ENCODE results near the gene VWA5B1.
A peak's percentile ranks its signal among the peaks of the same experiment; 100 is the strongest.

Gene VWA5B1

GRCh38 chr1:20298626-20299025 is 8.0 kb downstream of the VWA5B1 start:
- H3K36me3 Mint-ChIP-seq, result no peaks in the 10 kb centered on the region
- H3K4me1 Mint-ChIP-seq, result no peaks in the 10 kb centered on the region
- no peak for ATAC-seq
- H3K27ac Mint-ChIP-seq, result no peak overlapping the region
- H3K9me3 Mint-ChIP-seq, result no peaks in the 10 kb centered on the region
- H3K4me3 Mint-ChIP-seq, result no peak overlapping the region
- peaks cover 30% of the 10 kb centered on the region for H3K27me3 Mint-ChIP-seq

DNA sequence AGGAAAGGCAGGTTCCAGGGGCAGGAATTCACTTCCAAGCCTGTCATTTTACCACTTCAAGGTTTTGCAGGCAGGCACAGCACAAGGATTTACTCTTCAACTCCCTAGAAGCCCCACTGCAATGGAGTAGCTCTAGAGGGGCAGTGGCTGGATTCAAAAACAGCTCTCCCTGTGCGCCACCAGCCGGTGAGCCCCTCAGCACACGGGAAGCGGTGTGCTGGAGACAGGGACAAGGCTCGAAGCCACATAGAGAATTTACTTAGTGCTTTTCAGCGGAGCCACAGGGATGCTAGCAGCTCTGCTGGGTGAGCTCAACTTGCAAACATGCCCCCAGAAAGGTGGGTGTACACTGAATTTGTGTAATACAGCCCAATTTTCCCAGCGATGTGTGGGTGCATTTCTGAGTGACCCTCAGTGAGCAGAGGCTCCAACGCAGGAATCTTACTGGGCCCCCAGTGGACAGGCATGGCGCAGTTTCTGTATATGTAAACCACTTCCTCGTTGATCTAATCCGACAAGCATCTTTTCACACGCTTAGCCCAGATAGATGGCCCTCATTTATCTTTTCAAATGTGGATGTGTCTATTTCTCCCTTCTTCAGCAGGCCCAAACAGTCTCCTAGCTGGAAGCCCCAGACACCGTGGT is 10.9 kb downstream of the VWA5B1 start:
- Mint-ChIP-seq H3K36me3 (no peaks in the 10 kb centered on the region), H3K4me1 (no peaks in the 10 kb centered on the region)

DNA sequence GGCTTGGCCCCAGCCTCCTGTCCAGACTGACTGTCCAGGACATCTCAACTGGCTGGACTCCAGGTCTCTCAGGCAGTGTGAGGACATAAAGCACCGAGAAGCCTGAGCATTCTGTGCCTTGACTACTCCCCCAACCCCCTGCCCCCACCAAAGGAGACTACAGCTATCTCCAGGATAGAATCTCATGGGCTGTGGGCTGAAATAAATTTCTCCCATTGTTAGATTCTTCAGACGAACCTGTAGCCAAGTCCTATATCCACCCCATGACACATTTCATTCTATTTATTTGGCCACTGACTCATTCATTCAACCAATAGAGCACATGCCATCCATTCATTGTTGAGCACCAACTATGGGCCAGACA is 11.4 kb downstream of the VWA5B1 start:
- Mint-ChIP-seq H3K27me3 (peaks cover 24% of the 10 kb centered on the region), H3K4me1 (no peaks in the 10 kb centered on the region), H3K9me3 (no peaks in the 10 kb centered on the region), H3K36me3 (no peaks in the 10 kb centered on the region), H3K27ac (no peak overlapping the region), H3K4me3 (no peak overlapping the region)
- ATAC-seq, result no peak

More for the DNA sequence above, 10.9 kb downstream of the VWA5B1 start:
- no peak for ATAC-seq
- H3K4me3 Mint-ChIP-seq, result no peak overlapping the region
- H3K27me3 Mint-ChIP-seq, result peaks cover 24% of the 10 kb centered on the region
- no peak overlapping the region for H3K27ac Mint-ChIP-seq
- H3K9me3 Mint-ChIP-seq, result no peaks in the 10 kb centered on the region

DNA sequence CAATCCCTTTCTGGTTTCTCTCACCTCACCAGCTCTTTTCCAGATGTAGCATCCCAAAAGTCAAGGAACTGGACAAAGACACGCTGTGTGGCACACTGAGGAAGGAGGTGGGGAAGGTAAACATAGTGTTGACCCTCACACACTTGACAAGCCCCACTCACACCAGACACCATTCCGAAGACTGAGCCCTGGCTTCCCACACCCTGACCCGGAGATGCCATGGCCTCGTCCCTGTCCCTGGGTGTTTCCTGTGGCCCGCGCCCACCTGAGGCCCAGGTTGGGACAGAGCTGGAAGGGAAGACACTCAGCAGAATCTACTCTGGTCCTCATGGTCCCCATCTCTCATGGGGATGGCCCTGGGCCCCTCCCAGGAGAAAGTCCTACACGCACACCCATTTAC is 16.4 kb downstream of the VWA5B1 start:
- H3K27ac Mint-ChIP-seq, result no peak overlapping the region
- H3K36me3 Mint-ChIP-seq, result no peaks in the 10 kb centered on the region
- no peaks in the 10 kb centered on the region for H3K9me3 Mint-ChIP-seq
- H3K4me3 Mint-ChIP-seq, result no peak overlapping the region
- no peak for ATAC-seq
- H3K27me3 Mint-ChIP-seq, result peaks cover 37% of the 10 kb centered on the region
- H3K4me1 Mint-ChIP-seq, result no peaks in the 10 kb centered on the region

DNA sequence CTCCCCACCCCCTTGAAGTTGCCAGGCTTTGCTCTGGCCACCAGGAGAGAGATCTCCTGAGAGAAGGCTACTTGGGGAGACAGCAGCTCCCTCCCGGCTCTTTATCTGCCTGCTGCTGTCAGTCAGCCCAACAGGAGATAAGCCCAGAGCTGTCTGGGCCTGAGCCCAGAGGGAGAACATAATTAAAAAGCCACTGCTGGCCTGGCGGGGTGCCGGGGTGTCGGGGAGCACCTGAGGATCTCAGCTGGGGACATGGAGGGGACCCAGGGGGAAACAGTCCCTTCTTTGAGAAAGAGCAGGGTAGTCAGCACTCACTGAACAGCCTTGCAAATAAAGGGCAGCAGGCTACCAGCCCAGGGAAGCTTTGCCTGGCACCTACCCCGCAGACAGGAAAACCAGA is 17.9 kb downstream of the VWA5B1 start:
- Mint-ChIP-seq H3K36me3 (no peaks in the 10 kb centered on the region), H3K9me3 (no peaks in the 10 kb centered on the region)
- ATAC-seq, result no peak

GRCh38 chr1:20311289-20311688 is 20.6 kb downstream of the VWA5B1 start:
- no peak overlapping the region for H3K4me3 Mint-ChIP-seq
- no peaks in the 10 kb centered on the region for H3K36me3 Mint-ChIP-seq
- no peak overlapping the region for H3K27ac Mint-ChIP-seq
- H3K27me3 Mint-ChIP-seq, result peaks cover 46% of the 10 kb centered on the region
- ATAC-seq, result no peak
- H3K9me3 Mint-ChIP-seq, result no peaks in the 10 kb centered on the region
- H3K4me1 Mint-ChIP-seq, result no peaks in the 10 kb centered on the region

More for the DNA sequence above, 17.9 kb downstream of the VWA5B1 start:
- Mint-ChIP-seq H3K4me1 (no peaks in the 10 kb centered on the region), H3K27ac (no peak overlapping the region), H3K4me3 (no peak overlapping the region), H3K27me3 (peaks cover 33% of the 10 kb centered on the region)

DNA sequence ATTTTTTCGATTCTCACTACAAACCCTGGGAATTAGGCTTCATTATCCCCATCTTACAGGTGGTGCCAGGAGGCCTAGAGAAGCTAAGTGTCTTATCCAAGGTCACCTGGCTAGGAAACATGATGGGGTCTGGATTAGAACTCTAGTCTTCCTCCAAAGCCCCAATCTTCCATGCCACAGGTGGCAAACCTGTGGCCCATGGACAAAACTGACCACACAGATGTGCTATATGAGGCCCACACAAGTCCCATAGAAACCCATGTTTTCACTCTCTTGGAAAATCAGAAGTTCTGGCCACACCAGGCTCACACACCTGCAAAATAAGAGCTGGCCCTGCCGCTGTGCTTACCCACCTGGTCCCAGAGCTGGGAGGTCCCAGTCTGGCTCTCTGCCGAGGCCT is 21.6 kb downstream of the VWA5B1 start:
- Mint-ChIP-seq H3K36me3 (no peaks in the 10 kb centered on the region), H3K27me3 (peaks cover 50% of the 10 kb centered on the region)

DNA sequence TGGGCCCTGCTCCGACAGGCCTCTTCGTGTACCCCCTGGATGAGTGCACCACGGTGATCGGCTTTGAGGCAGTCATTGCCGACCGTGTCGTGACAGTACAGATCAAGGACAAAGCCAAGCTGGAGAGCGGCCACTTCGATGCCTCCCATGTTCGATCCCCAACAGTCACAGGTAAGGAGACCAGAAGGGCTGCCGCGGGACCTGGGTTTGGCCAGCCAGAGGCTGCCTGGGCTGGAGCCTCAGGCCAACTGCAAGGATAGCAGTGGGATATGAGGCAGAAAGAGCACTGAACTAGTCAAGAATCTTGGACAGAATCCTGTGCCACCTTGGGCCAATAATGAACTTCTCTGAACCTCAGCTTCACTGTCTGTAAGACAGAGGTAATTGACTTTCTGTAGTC is 22.1 kb downstream of the VWA5B1 start:
- H3K4me3 Mint-ChIP-seq, result no peak overlapping the region
- no peak overlapping the region for H3K27ac Mint-ChIP-seq
- ATAC-seq, result no peak
- H3K36me3 Mint-ChIP-seq, result no peaks in the 10 kb centered on the region
- H3K4me1 Mint-ChIP-seq, result no peaks in the 10 kb centered on the region
- H3K9me3 Mint-ChIP-seq, result no peaks in the 10 kb centered on the region
- peaks cover 50% of the 10 kb centered on the region for H3K27me3 Mint-ChIP-seq

More for the DNA sequence above, 21.6 kb downstream of the VWA5B1 start:
- no peak overlapping the region for H3K27ac Mint-ChIP-seq
- ATAC-seq, result no peak
- H3K4me3 Mint-ChIP-seq, result no peak overlapping the region
- no peaks in the 10 kb centered on the region for H3K4me1 Mint-ChIP-seq
- H3K9me3 Mint-ChIP-seq, result no peaks in the 10 kb centered on the region

GRCh38 chr1:20317471-20317870 is 26.8 kb downstream of the VWA5B1 start:
- H3K9me3 Mint-ChIP-seq, result no peaks in the 10 kb centered on the region
- H3K4me1 Mint-ChIP-seq, result peaks cover 19% of the 10 kb centered on the region
- ATAC-seq, result no peak
- no peaks in the 10 kb centered on the region for H3K36me3 Mint-ChIP-seq
- no peak overlapping the region for H3K4me3 Mint-ChIP-seq
- H3K27me3 Mint-ChIP-seq, result peaks cover 53% of the 10 kb centered on the region
- H3K27ac Mint-ChIP-seq, result no peak overlapping the region

DNA sequence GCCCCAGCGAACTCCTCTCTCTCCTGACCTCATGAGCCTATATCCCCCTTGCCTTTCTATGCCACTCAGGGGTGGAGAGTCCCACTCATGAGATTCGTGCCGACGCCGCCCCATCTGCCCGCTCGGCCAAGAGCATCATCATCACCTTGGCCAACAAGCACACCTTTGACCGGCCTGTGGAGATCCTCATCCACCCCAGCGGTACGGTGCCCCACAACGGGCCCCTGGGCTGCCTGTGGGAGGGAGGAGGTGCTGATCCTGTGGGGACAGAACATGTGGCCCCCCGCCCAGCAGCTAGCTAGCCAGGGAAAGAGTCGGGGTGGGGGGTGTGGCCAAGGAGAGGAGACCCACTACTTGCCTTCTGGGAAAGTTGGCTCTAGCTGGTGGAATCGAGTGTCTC is 27.8 kb downstream of the VWA5B1 start:
- Mint-ChIP-seq H3K36me3 (no peaks in the 10 kb centered on the region), H3K4me1 (peaks cover 22% of the 10 kb centered on the region), H3K4me3 (no peak overlapping the region), H3K9me3 (no peaks in the 10 kb centered on the region), H3K27me3 (peaks cover 43% of the 10 kb centered on the region), H3K27ac (no peak overlapping the region)
- ATAC-seq, result no peak

GRCh38 chr1:20318971-20319370 is 28.3 kb downstream of the VWA5B1 start:
- peaks cover 22% of the 10 kb centered on the region for H3K4me1 Mint-ChIP-seq
- H3K27me3 Mint-ChIP-seq, result peaks cover 38% of the 10 kb centered on the region
- H3K4me3 Mint-ChIP-seq, result no peak overlapping the region
- H3K27ac Mint-ChIP-seq, result no peak overlapping the region
- H3K36me3 Mint-ChIP-seq, result no peaks in the 10 kb centered on the region
- no peaks in the 10 kb centered on the region for H3K9me3 Mint-ChIP-seq
- ATAC-seq, result no peak

GRCh38 chr1:20319456-20320220 is 29.0 kb downstream of the VWA5B1 start:
- H3K27me3 Mint-ChIP-seq, result peaks cover 36% of the 10 kb centered on the region
- H3K36me3 Mint-ChIP-seq, result no peaks in the 10 kb centered on the region
- no peak overlapping the region for H3K27ac Mint-ChIP-seq
- peaks cover 22% of the 10 kb centered on the region for H3K4me1 Mint-ChIP-seq
- ATAC-seq, result no peak
- H3K4me3 Mint-ChIP-seq, result no peak overlapping the region
- no peaks in the 10 kb centered on the region for H3K9me3 Mint-ChIP-seq

DNA sequence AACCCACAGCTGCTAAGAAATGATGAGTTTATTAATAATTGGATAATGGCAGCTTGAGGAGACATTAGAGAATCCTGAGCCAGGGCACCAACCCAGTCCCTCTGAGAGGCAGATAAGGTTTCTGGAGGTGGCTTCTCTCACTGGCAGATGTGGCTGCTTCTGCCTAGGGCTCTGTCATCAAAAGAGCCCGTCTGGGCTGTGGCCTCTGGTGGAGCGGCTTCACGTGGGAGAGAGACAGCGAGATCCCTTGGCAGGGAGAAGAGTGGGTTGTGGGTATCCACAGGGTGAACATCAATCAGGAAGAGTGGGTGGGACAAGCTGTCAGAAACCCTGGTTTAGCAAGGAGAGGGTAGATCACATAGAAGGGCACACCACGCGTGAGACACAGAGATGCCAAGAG is 30.0 kb downstream of the VWA5B1 start:
- no peak for ATAC-seq
- H3K4me3 Mint-ChIP-seq, result no peak overlapping the region
- no peaks in the 10 kb centered on the region for H3K9me3 Mint-ChIP-seq
- H3K27me3 Mint-ChIP-seq, result peaks cover 25% of the 10 kb centered on the region
- H3K36me3 Mint-ChIP-seq, result no peaks in the 10 kb centered on the region
- peaks cover 22% of the 10 kb centered on the region for H3K4me1 Mint-ChIP-seq
- H3K27ac Mint-ChIP-seq, result peak overlapping the region; percentile 6

DNA sequence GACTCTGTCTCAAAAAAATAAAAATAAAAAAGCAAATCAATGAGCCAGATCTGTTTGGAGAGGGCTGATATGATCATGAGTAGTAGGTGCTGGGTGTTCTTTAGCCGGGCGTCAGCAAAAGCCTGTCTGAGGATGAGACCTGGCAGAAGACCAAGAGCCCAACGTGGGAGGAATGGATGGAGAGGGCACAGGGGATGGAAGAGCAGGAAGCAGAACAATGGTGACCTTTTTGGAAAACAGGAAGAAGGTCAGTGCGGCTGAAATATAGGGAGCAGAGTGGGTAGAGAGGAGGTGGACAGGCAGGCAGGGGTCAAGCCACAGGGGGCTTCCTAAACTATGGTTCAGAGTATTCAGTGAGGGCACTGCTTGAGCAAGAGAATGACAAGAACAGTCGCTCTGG is 30.9 kb downstream of the VWA5B1 start:
- peaks cover 22% of the 10 kb centered on the region for H3K4me1 Mint-ChIP-seq
- ATAC-seq, result no peak

GRCh38 chr1:20322081-20322824 is 31.6 kb downstream of the VWA5B1 start:
- H3K4me3 Mint-ChIP-seq, result peak overlapping the region; percentile 0
- H3K27me3 Mint-ChIP-seq, result peaks cover 20% of the 10 kb centered on the region
- H3K4me1 Mint-ChIP-seq, result peaks cover 22% of the 10 kb centered on the region
- peak overlapping the region; percentile 6 for H3K27ac Mint-ChIP-seq
- H3K9me3 Mint-ChIP-seq, result no peaks in the 10 kb centered on the region
- peak; percentile 77 for ATAC-seq
- H3K36me3 Mint-ChIP-seq, result no peaks in the 10 kb centered on the region

More for the DNA sequence above, 30.9 kb downstream of the VWA5B1 start:
- H3K9me3 Mint-ChIP-seq, result no peaks in the 10 kb centered on the region
- peak overlapping the region; percentile 6 for H3K27ac Mint-ChIP-seq
- no peaks in the 10 kb centered on the region for H3K36me3 Mint-ChIP-seq
- H3K27me3 Mint-ChIP-seq, result peaks cover 17% of the 10 kb centered on the region
- no peak overlapping the region for H3K4me3 Mint-ChIP-seq
